ENCODE measurements around the gene FANCM. TPM values are rescaled to one million over a fixed set of nuclear protein-coding genes. Genes with fewer than 3 reads are reported as not detected.

The FANCM gene
- total RNA-seq, 1 experiment from 2014 or later = 20.8 TPM

DNA sequence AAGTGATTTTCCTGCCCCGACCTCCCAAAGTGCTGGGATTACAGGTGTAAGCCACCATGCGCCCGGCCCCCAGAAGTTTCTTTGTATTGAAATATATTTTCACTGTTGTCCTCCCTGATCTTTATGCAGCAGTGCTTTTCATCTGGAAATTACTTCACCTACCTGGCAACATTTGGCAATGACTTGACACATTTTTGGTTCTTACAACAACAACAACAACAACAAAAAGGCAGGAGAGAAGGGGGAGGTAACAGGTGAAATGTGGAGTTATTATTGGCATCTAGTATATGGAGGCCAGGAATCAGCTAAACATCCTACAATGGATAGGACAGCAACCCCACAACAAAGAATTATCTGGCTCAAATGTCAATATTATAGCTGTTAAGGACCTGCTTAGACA, 13.9 kb downstream of the FANCM start:
- TF ChIP-seq CTCF (conservative IDR thresholded peaks at IDR 0.05; ENCODE audit: low read depth, low read length) (no peak), EZH2 (IDR thresholded peaks at IDR 0.05; ENCODE audit: borderline replicate concordance, low read depth, low read length, poor library complexity, severe bottlenecking) (no peak)
- Histone ChIP-seq H3K4me3 (ENCODE audit: low read depth, low read length, poor library complexity, severe bottlenecking) (no peak overlapping the region), H3K9me3 (ENCODE audit: low read depth, low read length, poor library complexity, severe bottlenecking) (no peaks in the 10 kb centered on the region), H3K27me3 (replicated peaks; ENCODE audit: insufficient read depth, low read depth, low read length, poor library complexity) (no peaks in the 10 kb centered on the region), H3K27ac (ENCODE audit: low read depth, low read length, poor library complexity, severe bottlenecking) (no peak overlapping the region), H3K4me1 (ENCODE audit: insufficient read depth, low read length, poor library complexity, severe bottlenecking) (no peaks in the 10 kb centered on the region), H3K36me3 (ENCODE audit: insufficient read depth, low read length, poor library complexity, severe bottlenecking) (no peaks in the 10 kb centered on the region)
- ChIA-PET CTCF (no interaction called here), POLR2A (ENCODE audit: low non-redundant PET) (no interaction called here)
- no peak for DNase-seq (ENCODE audit: low spot score)
- BruUV-seq (replicated peaks) = no TSS peak
- intact Hi-C loops (cut with micrococcal nuclease; ENCODE audit: unreplicated experiment) = no loop called here

- BruUV-seq (replicated peaks) = no TSS peak
- no peak for TF ChIP-seq EZH2 (IDR thresholded peaks at IDR 0.05; ENCODE audit: borderline replicate concordance, low read depth, low read length, poor library complexity, severe bottlenecking)
- no peak for TF ChIP-seq CTCF (conservative IDR thresholded peaks at IDR 0.05; ENCODE audit: low read depth, low read length)
Observed at GRCh38 chr14:45150386-45150890, 14.7 kb downstream of the FANCM start.

GRCh38 chr14:45156067-45156466, 20.3 kb downstream of the FANCM start:
- CTCF ChIA-PET = no interaction called here
- H3K4me3 ChIP-seq (ENCODE audit: low read depth, low read length, poor library complexity, severe bottlenecking) = no peak overlapping the region
- no peak for DNase-seq (ENCODE audit: low spot score)
- TF ChIP-seq CTCF (conservative IDR thresholded peaks at IDR 0.05; ENCODE audit: low read depth, low read length) (no peak), EZH2 (IDR thresholded peaks at IDR 0.05; ENCODE audit: borderline replicate concordance, low read depth, low read length, poor library complexity, severe bottlenecking) (no peak)
- intact Hi-C loops (cut with micrococcal nuclease; ENCODE audit: unreplicated experiment) = no loop called here
- H3K4me1 ChIP-seq (ENCODE audit: insufficient read depth, low read length, poor library complexity, severe bottlenecking) = no peaks in the 10 kb centered on the region
- BruUV-seq (replicated peaks) = no TSS peak
- POLR2A ChIA-PET (ENCODE audit: low non-redundant PET) = no interaction called here
- no peaks in the 10 kb centered on the region for H3K27me3 ChIP-seq (replicated peaks; ENCODE audit: insufficient read depth, low read depth, low read length, poor library complexity)
- H3K27ac ChIP-seq (ENCODE audit: low read depth, low read length, poor library complexity, severe bottlenecking) = no peak overlapping the region
- H3K9me3 ChIP-seq (ENCODE audit: low read depth, low read length, poor library complexity, severe bottlenecking) = no peaks in the 10 kb centered on the region
- no peaks in the 10 kb centered on the region for H3K36me3 ChIP-seq (ENCODE audit: insufficient read depth, low read length, poor library complexity, severe bottlenecking)

More at GRCh38 chr14:45150386-45150890, 14.7 kb downstream of the FANCM start:
- ChIA-PET POLR2A (ENCODE audit: low non-redundant PET) (no interaction called here), CTCF (no interaction called here)
- Histone ChIP-seq H3K9me3 (ENCODE audit: low read depth, low read length, poor library complexity, severe bottlenecking) (no peaks in the 10 kb centered on the region), H3K4me1 (ENCODE audit: insufficient read depth, low read length, poor library complexity, severe bottlenecking) (no peaks in the 10 kb centered on the region), H3K4me3 (ENCODE audit: low read depth, low read length, poor library complexity, severe bottlenecking) (no peak overlapping the region), H3K27ac (ENCODE audit: low read depth, low read length, poor library complexity, severe bottlenecking) (no peak overlapping the region), H3K27me3 (replicated peaks; ENCODE audit: insufficient read depth, low read depth, low read length, poor library complexity) (no peaks in the 10 kb centered on the region), H3K36me3 (ENCODE audit: insufficient read depth, low read length, poor library complexity, severe bottlenecking) (no peaks in the 10 kb centered on the region)
- DNase-seq (ENCODE audit: low spot score) = no peak
- intact Hi-C loops (cut with micrococcal nuclease; ENCODE audit: unreplicated experiment) = no loop called here

Measured in A673 (cell line).